Esophagus squamous epithelium (tissue), 4 donors: Measurements from ENCODE around the gene API5.

Experiments used
- POLR2A ChIP-seq, 4 donors: fragments of 450-650 bp; IDR thresholded peaks; one replicate each; pipeline ENCODE4 v1.6.1; 2017; ENCODE audit warnings: antibody characterized with exemption in 4 of 4, mild to moderate bottlenecking in 4 of 4, moderate library complexity in 3 of 4
- TF ChIP-seq, protein P1 (sequence below), 6 experiments: fragments of 450-650 bp in 4 of 6; fragments of 200-600 bp in 2 of 6; sonication (generic) in 2 of 6; IDR thresholded peaks; one replicate each; pipeline ENCODE4 v1.5.1; 2016 to 2019; ENCODE audit warnings: antibody characterized with exemption in 6 of 6, mild to moderate bottlenecking in 4 of 6, moderate library complexity in 4 of 6

DNA sequence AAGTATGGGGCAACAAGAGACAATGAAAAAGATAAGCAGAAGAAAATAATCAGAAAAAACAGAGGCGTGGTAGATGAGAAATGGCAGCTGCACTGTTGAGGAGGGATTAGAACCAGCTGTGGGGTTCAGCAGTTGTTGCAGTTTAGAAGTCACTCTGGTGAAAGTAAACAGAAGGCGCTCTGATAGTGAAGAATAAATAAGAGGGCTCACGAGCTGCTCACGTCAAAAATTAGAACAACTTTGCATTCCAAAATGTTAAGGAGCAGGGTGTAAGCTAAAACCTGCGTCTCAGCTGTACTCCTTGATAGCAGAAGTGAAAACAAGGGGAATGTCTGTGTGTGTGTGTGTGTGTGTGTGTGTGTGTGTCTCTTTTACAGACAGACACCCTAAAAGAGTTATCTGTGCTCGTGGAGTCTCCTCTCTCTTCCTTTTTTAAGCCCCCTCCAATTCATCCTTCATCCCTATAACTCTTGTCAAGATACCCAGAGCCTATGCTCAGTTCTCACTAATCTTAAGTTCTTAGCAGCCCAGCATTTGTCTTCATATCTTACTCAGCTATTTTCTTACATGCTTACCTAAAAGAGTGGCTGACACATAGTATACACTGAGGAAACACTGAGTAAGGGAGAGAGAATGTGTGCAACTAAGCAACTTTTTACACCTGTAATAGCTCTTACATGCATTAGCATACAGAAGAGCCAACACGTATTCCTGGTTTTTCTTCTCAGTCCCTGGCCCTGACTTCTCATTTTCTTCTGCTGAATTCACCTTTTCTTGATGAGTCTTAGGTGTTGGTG, 55.8 kb downstream of the API5 start:
- TF ChIP-seq, protein P1, sequence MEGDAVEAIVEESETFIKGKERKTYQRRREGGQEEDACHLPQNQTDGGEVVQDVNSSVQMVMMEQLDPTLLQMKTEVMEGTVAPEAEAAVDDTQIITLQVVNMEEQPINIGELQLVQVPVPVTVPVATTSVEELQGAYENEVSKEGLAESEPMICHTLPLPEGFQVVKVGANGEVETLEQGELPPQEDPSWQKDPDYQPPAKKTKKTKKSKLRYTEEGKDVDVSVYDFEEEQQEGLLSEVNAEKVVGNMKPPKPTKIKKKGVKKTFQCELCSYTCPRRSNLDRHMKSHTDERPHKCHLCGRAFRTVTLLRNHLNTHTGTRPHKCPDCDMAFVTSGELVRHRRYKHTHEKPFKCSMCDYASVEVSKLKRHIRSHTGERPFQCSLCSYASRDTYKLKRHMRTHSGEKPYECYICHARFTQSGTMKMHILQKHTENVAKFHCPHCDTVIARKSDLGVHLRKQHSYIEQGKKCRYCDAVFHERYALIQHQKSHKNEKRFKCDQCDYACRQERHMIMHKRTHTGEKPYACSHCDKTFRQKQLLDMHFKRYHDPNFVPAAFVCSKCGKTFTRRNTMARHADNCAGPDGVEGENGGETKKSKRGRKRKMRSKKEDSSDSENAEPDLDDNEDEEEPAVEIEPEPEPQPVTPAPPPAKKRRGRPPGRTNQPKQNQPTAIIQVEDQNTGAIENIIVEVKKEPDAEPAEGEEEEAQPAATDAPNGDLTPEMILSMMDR (IDR thresholded peaks at IDR 0.05) = no peak
- no peak for TF ChIP-seq POLR2A (IDR thresholded peaks at IDR 0.05)
